Medulla oblongata (tissue), 1 donor: ENCODE data around the gene S1PR4.
A peak's percentile ranks its signal among the peaks of the same experiment; 100 is the strongest.
"Not testable (repeated sequence)": the region's sequence is repeated elsewhere in the genome, so short reads cannot be mapped to it uniquely, and the experiment has no call there.

Source experiments
- DNase-seq: peaks from one replicate; pipeline ENCODE4 v3.0.0-alpha.2; 2015; ENCODE audit errors: extremely low spot score

Gene S1PR4

DNA sequence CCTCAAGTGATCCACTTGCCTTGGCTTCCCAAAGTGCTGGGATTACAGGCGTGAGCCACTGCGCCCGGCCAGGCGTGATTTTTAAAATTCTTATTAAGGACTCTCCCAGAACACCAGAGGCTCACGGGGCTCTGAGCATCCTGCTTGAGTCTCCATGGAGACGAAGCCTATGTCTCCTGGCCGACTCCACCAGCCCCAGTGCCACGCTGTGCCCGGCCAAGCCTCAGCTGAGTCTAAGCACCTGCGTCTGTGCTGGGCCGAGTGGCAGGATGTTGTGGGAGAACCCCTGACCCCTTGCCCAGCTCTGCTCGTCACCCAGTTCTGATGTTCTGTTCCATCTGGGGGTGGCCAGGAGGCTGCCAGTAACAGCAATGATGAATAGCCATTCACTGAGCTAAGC, 42.0 kb downstream of the S1PR4 start:
- DNase-seq, result no peak

DNA sequence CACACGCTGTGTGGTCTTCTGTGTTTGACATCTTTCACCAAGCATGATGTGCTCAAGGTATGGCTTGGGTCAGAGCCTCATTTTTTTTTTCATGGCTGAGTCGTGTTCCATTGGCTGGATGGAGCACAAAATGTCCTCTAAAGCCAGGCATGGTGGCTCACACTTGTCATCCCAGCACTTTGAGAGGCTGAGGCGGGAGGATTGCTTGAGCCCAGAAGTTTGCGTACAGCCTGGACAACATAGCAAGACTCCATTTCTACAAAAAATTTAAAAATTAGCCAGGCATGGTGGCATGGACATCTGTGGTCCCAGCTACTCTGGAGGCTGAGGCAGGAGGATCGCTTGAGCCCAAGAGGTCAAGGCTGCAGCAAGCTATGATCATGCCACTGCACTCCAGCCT, 43.0 kb downstream of the S1PR4 start:
- DNase-seq, result not testable (repeated sequence)

DNA sequence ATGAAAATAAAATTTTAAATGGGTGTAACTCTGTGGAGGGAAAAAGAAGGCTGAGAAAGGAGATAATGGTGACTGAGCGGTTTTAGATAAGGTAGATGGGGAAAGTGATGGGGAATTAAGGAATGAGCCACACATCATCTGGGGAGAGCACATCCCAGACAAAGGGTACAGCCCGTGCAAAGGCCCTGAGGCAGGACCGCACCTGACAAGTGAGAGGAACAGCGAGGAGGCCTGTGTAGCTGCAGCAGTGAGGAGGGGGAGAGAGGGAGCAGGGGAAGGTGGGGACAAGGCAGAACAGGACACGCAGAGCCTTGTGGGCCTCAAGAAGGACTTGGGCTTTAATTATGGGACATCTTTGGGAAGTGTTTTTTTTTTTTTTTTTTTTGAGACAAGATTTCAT, 44.1 kb downstream of the S1PR4 start:
- DNase-seq, result no peak

DNA sequence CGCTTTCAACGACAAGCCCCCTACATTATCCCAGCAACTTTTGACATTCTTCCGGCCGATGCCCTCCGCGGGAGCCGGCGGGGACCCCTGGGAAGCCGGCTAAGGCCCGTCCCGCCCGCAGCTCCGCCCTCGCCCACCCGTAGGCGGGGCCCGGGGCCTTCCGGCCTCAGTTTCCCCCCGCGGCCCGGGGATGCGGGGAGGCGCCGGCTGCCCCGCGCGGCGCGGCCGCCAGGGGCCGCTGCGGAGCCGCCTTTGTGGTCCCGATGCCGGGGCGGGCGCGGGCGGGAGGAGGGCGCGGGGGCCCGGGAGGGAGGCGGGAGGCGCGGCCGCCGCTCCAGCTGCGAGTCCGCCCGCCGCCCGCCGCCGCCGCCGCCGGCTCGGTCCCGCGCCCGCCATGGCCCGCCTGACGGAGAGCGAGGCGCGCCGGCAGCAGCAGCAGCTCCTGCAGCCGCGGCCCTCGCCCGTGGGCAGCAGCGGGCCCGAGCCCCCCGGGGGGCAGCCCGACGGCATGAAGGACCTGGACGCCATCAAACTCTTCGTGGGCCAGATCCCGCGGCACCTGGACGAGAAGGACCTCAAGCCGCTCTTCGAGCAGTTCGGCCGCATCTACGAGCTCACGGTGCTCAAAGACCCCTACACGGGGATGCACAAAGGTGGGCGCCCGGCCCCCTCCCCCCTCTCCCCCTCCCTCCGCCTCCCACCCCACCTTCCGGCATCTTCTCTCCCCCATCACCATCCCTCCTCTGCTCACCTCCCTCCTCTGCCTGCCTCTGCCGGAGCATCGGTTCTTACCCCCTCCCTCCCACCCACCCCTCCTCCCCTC, 46.0 kb downstream of the S1PR4 start, which contains the start of gene CELF5:
CELF5 (plus strand) TSS at position 316 of the 823 bp plus-strand sequence; CDS start at position 395, 79 bp downstream.
- peak; percentile 33 for DNase-seq

DNA sequence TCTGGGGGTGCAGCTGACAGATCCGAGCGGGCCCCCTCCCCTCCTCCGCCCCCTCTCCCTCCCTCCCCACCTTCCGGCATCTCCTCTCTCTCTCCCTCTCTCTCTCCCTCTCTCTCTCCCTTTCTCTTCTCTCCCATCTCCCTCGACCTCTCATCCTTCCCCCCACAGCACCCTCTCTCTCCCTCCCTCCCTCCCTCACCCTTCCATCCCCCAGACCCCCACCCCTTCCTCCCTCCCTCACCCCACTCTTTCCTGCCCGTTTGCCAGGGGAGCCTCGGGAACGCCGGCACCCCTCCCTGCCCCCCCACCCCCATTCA, 46.6 kb downstream of the S1PR4 start:
- no peak for DNase-seq

DNA sequence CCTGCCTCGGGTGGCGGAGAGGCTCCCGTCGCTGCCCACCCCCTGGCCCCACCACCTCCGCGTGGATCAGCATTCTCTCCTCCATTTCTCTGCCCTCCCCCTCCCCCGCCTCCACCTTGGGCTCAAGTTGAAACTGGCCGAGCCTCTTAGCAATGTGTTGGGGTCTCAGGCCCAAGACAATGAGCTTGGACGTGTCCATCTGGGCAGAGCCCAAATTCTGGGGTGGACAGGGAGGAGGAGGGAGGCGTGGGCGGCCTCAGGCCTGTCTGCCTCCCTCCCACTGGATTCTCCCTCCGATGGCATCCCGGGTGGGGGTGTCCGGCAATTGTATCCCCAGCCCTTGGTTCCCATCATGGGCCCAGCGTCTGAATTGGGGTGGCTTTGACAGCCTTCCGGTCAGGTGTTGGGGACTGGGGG, 47.1 kb downstream of the S1PR4 start:
- no peak for DNase-seq

DNA sequence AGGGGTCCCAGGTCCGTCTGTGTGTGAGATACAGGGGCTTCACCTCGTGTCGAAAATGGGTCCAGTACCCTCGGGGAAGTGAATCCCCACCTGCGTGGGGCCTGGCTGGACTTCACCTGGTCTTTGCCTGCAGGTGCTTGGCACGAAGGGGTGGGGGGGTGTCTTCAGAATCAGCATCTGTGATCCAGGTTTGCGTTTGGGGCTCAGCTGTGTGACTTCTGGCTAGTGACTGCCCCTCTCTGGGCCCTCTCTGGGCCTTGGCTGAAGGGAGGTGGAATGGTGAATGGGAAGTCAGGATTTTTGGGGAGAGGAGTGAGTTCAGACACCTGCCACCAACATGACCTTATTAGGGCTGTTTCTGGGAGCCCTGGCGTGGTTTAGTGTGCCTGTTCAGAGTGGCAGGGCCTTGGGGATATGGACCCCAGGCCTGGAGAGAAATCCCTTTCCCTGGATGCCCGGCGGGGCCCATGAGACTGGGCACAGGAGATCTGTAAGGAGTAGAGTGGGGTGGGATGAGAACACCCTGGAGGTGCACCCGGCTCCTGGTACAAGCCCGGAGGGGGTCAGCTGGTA, 48.6 kb downstream of the S1PR4 start:
- DNase-seq, result no peak

DNA sequence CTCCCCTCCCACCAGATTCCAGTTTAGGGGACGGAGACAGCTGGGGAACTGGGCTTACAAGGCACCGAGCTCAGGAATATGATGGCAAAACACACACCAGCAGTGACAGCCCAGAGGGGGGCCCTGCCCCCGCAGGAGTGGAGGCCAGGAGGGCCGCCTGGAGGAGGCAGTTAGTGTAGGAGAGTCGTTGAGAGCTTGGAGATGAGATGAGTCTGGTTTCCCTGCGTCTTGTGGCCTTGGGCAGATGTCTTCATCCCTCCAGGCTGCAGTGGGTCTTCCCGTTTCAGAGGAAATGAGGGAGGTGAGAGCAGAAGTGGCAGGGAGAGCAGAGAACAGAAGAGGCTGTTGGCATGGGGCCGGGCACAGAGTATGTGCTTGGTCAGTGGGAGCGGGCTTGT, 50.8 kb downstream of the S1PR4 start:
- no peak for DNase-seq
